Measurements from ENCODE around the gene GBA3.

GBA3 gene

GRCh38 chr4:22712105-22712504, 19.4 kb downstream of the GBA3 start:
- no peaks in the 10 kb centered on the region for H3K36me3 ChIP-seq (ENCODE audit: insufficient read depth, low read length)
- no peaks in the 10 kb centered on the region for H3K27me3 ChIP-seq (ENCODE audit: insufficient read depth, low read length)
- no peaks in the 10 kb centered on the region for H3K9me3 ChIP-seq (ENCODE audit: low read length)
- no peak overlapping the region for H3K4me3 ChIP-seq (ENCODE audit: low read length)
- H3K4me1 ChIP-seq (ENCODE audit: insufficient read depth, low read length) = no peaks in the 10 kb centered on the region
- no peak overlapping the region for H2AFZ ChIP-seq (ENCODE audit: low read depth, low read length)

- H3K27me3 ChIP-seq (ENCODE audit: insufficient read depth, low read length) = no peaks in the 10 kb centered on the region
- H3K9me3 ChIP-seq (ENCODE audit: low read length) = no peaks in the 10 kb centered on the region
- H2AFZ ChIP-seq (ENCODE audit: low read depth, low read length) = no peak overlapping the region
- no peak overlapping the region for H3K4me3 ChIP-seq (ENCODE audit: low read length)
- no peaks in the 10 kb centered on the region for H3K4me1 ChIP-seq (ENCODE audit: insufficient read depth, low read length)
- H3K36me3 ChIP-seq (ENCODE audit: insufficient read depth, low read length) = no peaks in the 10 kb centered on the region
Measured at GRCh38 chr4:22712529-22712928, 19.8 kb downstream of the GBA3 start.

GRCh38 chr4:22713841-22714240, 21.1 kb downstream of the GBA3 start:
- no peaks in the 10 kb centered on the region for H3K9me3 ChIP-seq (ENCODE audit: low read length)
- no peaks in the 10 kb centered on the region for H3K4me1 ChIP-seq (ENCODE audit: insufficient read depth, low read length)
- H3K36me3 ChIP-seq (ENCODE audit: insufficient read depth, low read length) = no peaks in the 10 kb centered on the region
- no peaks in the 10 kb centered on the region for H3K27me3 ChIP-seq (ENCODE audit: insufficient read depth, low read length)
- H2AFZ ChIP-seq (ENCODE audit: low read depth, low read length) = no peak overlapping the region
- H3K4me3 ChIP-seq (ENCODE audit: low read length) = no peak overlapping the region

GRCh38 chr4:22719218-22719617, 26.5 kb downstream of the GBA3 start:
- H3K27me3 ChIP-seq (ENCODE audit: insufficient read depth, low read length) = no peaks in the 10 kb centered on the region
- no peaks in the 10 kb centered on the region for H3K4me1 ChIP-seq (ENCODE audit: insufficient read depth, low read length)
- H2AFZ ChIP-seq (ENCODE audit: low read depth, low read length) = no peak overlapping the region
- no peaks in the 10 kb centered on the region for H3K9me3 ChIP-seq (ENCODE audit: low read length)
- no peaks in the 10 kb centered on the region for H3K36me3 ChIP-seq (ENCODE audit: insufficient read depth, low read length)
- no peak overlapping the region for H3K4me3 ChIP-seq (ENCODE audit: low read length)

- no peaks in the 10 kb centered on the region for H3K36me3 ChIP-seq (ENCODE audit: insufficient read depth, low read length)
- no peak overlapping the region for H2AFZ ChIP-seq (ENCODE audit: low read depth, low read length)
- no peaks in the 10 kb centered on the region for H3K9me3 ChIP-seq (ENCODE audit: low read length)
- H3K27me3 ChIP-seq (ENCODE audit: insufficient read depth, low read length) = no peaks in the 10 kb centered on the region
- H3K4me3 ChIP-seq (ENCODE audit: low read length) = no peak overlapping the region
- H3K4me1 ChIP-seq (ENCODE audit: insufficient read depth, low read length) = no peaks in the 10 kb centered on the region
Measured at GRCh38 chr4:22720091-22720490, 27.4 kb downstream of the GBA3 start.

GRCh38 chr4:22721204-22721603, 28.5 kb downstream of the GBA3 start:
- H3K4me1 ChIP-seq (ENCODE audit: insufficient read depth, low read length) = no peaks in the 10 kb centered on the region
- no peaks in the 10 kb centered on the region for H3K27me3 ChIP-seq (ENCODE audit: insufficient read depth, low read length)
- H3K9me3 ChIP-seq (ENCODE audit: low read length) = no peaks in the 10 kb centered on the region
- H3K36me3 ChIP-seq (ENCODE audit: insufficient read depth, low read length) = no peaks in the 10 kb centered on the region
- no peak overlapping the region for H2AFZ ChIP-seq (ENCODE audit: low read depth, low read length)
- no peak overlapping the region for H3K4me3 ChIP-seq (ENCODE audit: low read length)

- H3K36me3 ChIP-seq (ENCODE audit: insufficient read depth, low read length) = no peaks in the 10 kb centered on the region
Measured at GRCh38 chr4:22730021-22730420, 37.3 kb downstream of the GBA3 start.

GRCh38 chr4:22733816-22734215, 41.1 kb downstream of the GBA3 start:
- no peak overlapping the region for H2AFZ ChIP-seq (ENCODE audit: low read depth, low read length)
- no peaks in the 10 kb centered on the region for H3K9me3 ChIP-seq (ENCODE audit: low read length)
- no peaks in the 10 kb centered on the region for H3K36me3 ChIP-seq (ENCODE audit: insufficient read depth, low read length)
- no peaks in the 10 kb centered on the region for H3K4me1 ChIP-seq (ENCODE audit: insufficient read depth, low read length)
- H3K4me3 ChIP-seq (ENCODE audit: low read length) = no peak overlapping the region
- no peaks in the 10 kb centered on the region for H3K27me3 ChIP-seq (ENCODE audit: insufficient read depth, low read length)

More at GRCh38 chr4:22730021-22730420, 37.3 kb downstream of the GBA3 start:
- Histone ChIP-seq H3K4me3 (ENCODE audit: low read length) (no peak overlapping the region), H3K9me3 (ENCODE audit: low read length) (no peaks in the 10 kb centered on the region), H3K4me1 (ENCODE audit: insufficient read depth, low read length) (no peaks in the 10 kb centered on the region), H3K27me3 (ENCODE audit: insufficient read depth, low read length) (no peaks in the 10 kb centered on the region), H2AFZ (ENCODE audit: low read depth, low read length) (no peak overlapping the region)

GRCh38 chr4:22736912-22737311, 44.2 kb downstream of the GBA3 start:
- no peaks in the 10 kb centered on the region for H3K27me3 ChIP-seq (ENCODE audit: insufficient read depth, low read length)
- H3K9me3 ChIP-seq (ENCODE audit: low read length) = no peaks in the 10 kb centered on the region
- no peak overlapping the region for H3K4me3 ChIP-seq (ENCODE audit: low read length)
- no peaks in the 10 kb centered on the region for H3K36me3 ChIP-seq (ENCODE audit: insufficient read depth, low read length)
- H2AFZ ChIP-seq (ENCODE audit: low read depth, low read length) = no peak overlapping the region
- peaks cover 4% of the 10 kb centered on the region for H3K4me1 ChIP-seq (ENCODE audit: insufficient read depth, low read length)

- H3K36me3 ChIP-seq (ENCODE audit: insufficient read depth, low read length) = no peaks in the 10 kb centered on the region
- no peak overlapping the region for H3K4me3 ChIP-seq (ENCODE audit: low read length)
- peaks cover 4% of the 10 kb centered on the region for H3K4me1 ChIP-seq (ENCODE audit: insufficient read depth, low read length)
- H3K27me3 ChIP-seq (ENCODE audit: insufficient read depth, low read length) = no peaks in the 10 kb centered on the region
- no peaks in the 10 kb centered on the region for H3K9me3 ChIP-seq (ENCODE audit: low read length)
- no peak overlapping the region for H2AFZ ChIP-seq (ENCODE audit: low read depth, low read length)
Measured at GRCh38 chr4:22739968-22740367, 47.2 kb downstream of the GBA3 start.

GRCh38 chr4:22741744-22742143, 49.0 kb downstream of the GBA3 start:
- no peaks in the 10 kb centered on the region for H3K27me3 ChIP-seq (ENCODE audit: insufficient read depth, low read length)
- H3K4me3 ChIP-seq (ENCODE audit: low read length) = no peak overlapping the region
- no peaks in the 10 kb centered on the region for H3K36me3 ChIP-seq (ENCODE audit: insufficient read depth, low read length)
- no peak overlapping the region for H2AFZ ChIP-seq (ENCODE audit: low read depth, low read length)
- H3K9me3 ChIP-seq (ENCODE audit: low read length) = no peaks in the 10 kb centered on the region
- peaks cover 4% of the 10 kb centered on the region for H3K4me1 ChIP-seq (ENCODE audit: insufficient read depth, low read length)

GRCh38 chr4:22743290-22743689, 50.6 kb downstream of the GBA3 start:
- Histone ChIP-seq H3K36me3 (ENCODE audit: insufficient read depth, low read length) (no peaks in the 10 kb centered on the region), H3K4me3 (ENCODE audit: low read length) (no peak overlapping the region), H2AFZ (ENCODE audit: low read depth, low read length) (no peak overlapping the region), H3K4me1 (ENCODE audit: insufficient read depth, low read length) (peaks cover 4% of the 10 kb centered on the region), H3K27me3 (ENCODE audit: insufficient read depth, low read length) (no peaks in the 10 kb centered on the region), H3K9me3 (ENCODE audit: low read length) (no peaks in the 10 kb centered on the region)

GRCh38 chr4:22744478-22745062, 51.8 kb downstream of the GBA3 start:
- H3K27me3 ChIP-seq (ENCODE audit: insufficient read depth, low read length) = no peaks in the 10 kb centered on the region
- peaks cover 4% of the 10 kb centered on the region for H3K4me1 ChIP-seq (ENCODE audit: insufficient read depth, low read length)
- H3K9me3 ChIP-seq (ENCODE audit: low read length) = no peaks in the 10 kb centered on the region

GRCh38 chr4:22745234-22745633, 52.5 kb downstream of the GBA3 start:
- no peaks in the 10 kb centered on the region for H3K27me3 ChIP-seq (ENCODE audit: insufficient read depth, low read length)
- no peak overlapping the region for H3K4me3 ChIP-seq (ENCODE audit: low read length)
- no peaks in the 10 kb centered on the region for H3K4me1 ChIP-seq (ENCODE audit: insufficient read depth, low read length)
- no peak overlapping the region for H2AFZ ChIP-seq (ENCODE audit: low read depth, low read length)
- no peaks in the 10 kb centered on the region for H3K36me3 ChIP-seq (ENCODE audit: insufficient read depth, low read length)
- H3K9me3 ChIP-seq (ENCODE audit: low read length) = no peaks in the 10 kb centered on the region

More at GRCh38 chr4:22744478-22745062, 51.8 kb downstream of the GBA3 start:
- Histone ChIP-seq H3K4me3 (ENCODE audit: low read length) (no peak overlapping the region), H3K36me3 (ENCODE audit: insufficient read depth, low read length) (no peaks in the 10 kb centered on the region), H2AFZ (ENCODE audit: low read depth, low read length) (no peak overlapping the region)
